Stomach smooth muscle (tissue), 2 donors: ENCODE data around the gene SLC22A12.

Source experiments
- H3K27ac ChIP-seq: one replicate; pipeline ENCODE4 v1.7.0; 2013; ENCODE audit warnings: mild to moderate bottlenecking, low read length, inconsistent platforms
- H3K27me3 ChIP-seq, 2 donors: one replicate each; pipeline ENCODE4 v1.7.0; 2013; ENCODE audit warnings: low read length in 2 of 2; ENCODE audit not compliant: insufficient read depth in 2 of 2, control insufficient read depth in 1 of 2
- H3K36me3 ChIP-seq, 2 donors: one replicate each; pipeline ENCODE4 v1.7.0; 2013; ENCODE audit warnings: low read length in 2 of 2; ENCODE audit not compliant: control insufficient read depth in 2 of 2, insufficient read depth in 2 of 2
- H3K4me1 ChIP-seq: one replicate; pipeline ENCODE4 v1.7.0; 2013; ENCODE audit warnings: low read length; ENCODE audit not compliant: control insufficient read depth, insufficient read depth
- H3K4me3 ChIP-seq, 2 donors: one replicate each; pipeline ENCODE4 v1.7.0; 2013; ENCODE audit warnings: low read length in 2 of 2
- H3K9ac ChIP-seq, 2 donors: one replicate each; pipeline ENCODE4 v1.7.0; 2013; ENCODE audit warnings: low read length in 2 of 2, mild to moderate bottlenecking in 1 of 2
- H3K9me3 ChIP-seq, 2 donors: one replicate each; pipeline ENCODE4 v1.7.0; 2013; ENCODE audit warnings: low read length in 2 of 2; ENCODE audit not compliant: control insufficient read depth in 2 of 2
- donor health status: healthy.
- donor health status: Pancreatic carcinoma.

SLC22A12 gene

GRCh38 chr11:64619196-64619595, 28.2 kb downstream of the SLC22A12 start:
- Histone ChIP-seq H3K4me1 (peaks cover 13% of the 10 kb centered on the region), H3K27me3 (peaks cover 0 to 2% of the 10 kb centered on the region in 2 donors), H3K27ac (peak overlapping the region; percentile 37), H3K36me3 (peaks cover 0 to 2% of the 10 kb centered on the region in 2 donors), H3K4me3 (no peak overlapping the region), H3K9ac (no peak overlapping the region), H3K9me3 (no peaks in the 10 kb centered on the region)

DNA sequence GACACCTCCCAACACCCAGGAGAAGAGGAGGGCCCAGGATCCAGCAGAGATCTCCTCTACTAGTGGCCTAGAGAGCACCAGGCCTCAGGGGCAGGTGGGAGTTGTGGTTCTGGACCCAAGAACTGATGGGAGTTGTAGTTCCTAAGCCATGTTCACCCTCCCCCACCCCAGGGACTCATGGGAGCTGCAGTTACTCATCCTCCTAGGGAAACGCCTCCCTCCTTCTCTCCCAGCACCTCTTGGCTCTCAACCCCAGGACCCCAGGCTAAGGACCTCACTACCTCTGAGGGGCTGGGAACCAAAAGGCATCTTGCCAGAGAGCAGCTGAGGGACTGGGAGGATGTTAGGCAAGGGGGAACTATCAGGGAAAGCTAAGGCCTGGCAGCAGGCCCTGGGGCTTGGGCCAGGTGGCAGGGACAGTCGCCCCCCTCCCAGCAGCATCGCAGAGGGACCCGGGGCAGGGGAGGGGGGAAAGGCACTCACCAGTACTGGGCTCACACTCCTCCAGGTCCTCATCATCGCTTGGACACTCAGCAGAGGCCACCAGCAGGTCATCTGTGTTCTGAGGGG, 28.9 kb downstream of the SLC22A12 start:
- Histone ChIP-seq H3K9me3 (no peaks in the 10 kb centered on the region), H3K4me3 (no peak overlapping the region), H3K9ac (no peak overlapping the region), H3K27ac (peak overlapping the region; percentile 37), H3K36me3 (peaks cover 0 to 2% of the 10 kb centered on the region in 2 donors), H3K4me1 (peaks cover 13% of the 10 kb centered on the region), H3K27me3 (peaks cover 0 to 2% of the 10 kb centered on the region in 2 donors)

- Histone ChIP-seq H3K9ac (no peak overlapping the region), H3K27me3 (peaks cover 0 to 2% of the 10 kb centered on the region in 2 donors), H3K9me3 (no peaks in the 10 kb centered on the region), H3K36me3 (peaks cover 0 to under 1% of the 10 kb centered on the region in 2 donors), H3K4me1 (peaks cover 16% of the 10 kb centered on the region), H3K27ac (peak overlapping the region; percentile 37), H3K4me3 (no peak overlapping the region)
Observed at GRCh38 chr11:64620381-64620971, 29.5 kb downstream of the SLC22A12 start.

DNA sequence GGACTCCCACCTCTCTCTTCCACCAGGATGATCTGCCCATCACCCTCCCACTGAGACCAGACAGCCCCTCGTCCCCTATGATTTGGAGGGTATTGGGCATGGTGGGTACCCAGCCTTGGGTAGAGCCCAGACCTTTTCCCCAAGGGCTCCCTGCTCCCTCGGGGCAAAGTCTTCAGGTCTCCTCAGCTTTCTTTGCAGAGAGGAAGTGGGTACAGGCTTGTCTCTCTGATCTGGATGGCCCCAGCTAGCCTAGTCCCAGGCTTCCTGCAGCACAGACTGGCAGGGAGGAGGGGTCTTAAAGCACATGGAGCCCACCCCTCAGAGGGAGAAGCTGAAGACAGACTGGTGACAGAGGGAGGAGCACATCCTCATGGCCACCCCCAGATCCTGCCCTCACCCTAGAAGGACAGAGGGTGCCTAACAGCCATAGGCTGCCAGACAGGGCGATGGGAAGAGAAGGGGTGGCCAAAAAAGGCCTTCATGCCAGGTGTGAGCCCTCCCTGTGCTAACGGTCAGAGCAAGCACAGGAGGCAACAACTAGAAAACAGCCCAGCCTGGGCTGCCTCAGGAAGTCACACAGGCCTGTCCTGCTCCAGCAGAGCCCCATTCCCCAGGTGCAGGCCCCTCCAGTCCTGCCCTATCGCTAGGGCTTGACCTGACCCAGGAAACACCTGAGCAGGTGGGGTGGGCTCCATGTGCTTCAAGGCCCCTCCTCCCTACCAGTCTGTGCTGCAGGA, 30.4 kb downstream of the SLC22A12 start:
- Histone ChIP-seq H3K36me3 (no peaks in the 10 kb centered on the region), H3K9ac (no peak overlapping the region), H3K4me3 (no peak overlapping the region), H3K4me1 (peaks cover 17% of the 10 kb centered on the region), H3K9me3 (no peaks in the 10 kb centered on the region), H3K27ac (no peak overlapping the region), H3K27me3 (peaks cover 0 to 2% of the 10 kb centered on the region in 2 donors)

DNA sequence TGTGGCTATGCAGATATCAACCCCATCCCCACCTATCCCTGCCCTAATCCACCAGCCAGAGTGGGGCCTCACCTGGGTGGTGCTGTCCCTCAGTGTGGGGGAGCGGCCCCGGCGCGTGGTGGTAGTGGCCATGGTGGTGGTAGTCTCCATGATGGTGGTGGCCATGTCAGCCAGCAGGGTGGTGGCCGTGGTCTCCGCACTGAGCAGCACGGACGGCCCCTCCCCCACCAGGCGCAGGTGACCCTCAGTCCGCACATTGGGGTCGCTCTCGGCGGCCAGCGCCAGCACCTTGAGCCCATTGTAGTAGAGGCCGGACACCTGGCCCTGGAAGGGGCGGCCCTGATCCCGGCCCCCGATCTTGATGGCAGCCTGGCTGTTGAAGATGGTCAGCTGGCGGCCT, 31.7 kb downstream of the SLC22A12 start:
- H3K4me3 ChIP-seq, result no peak overlapping the region
- H3K27ac ChIP-seq, result no peak overlapping the region
- no peaks in the 10 kb centered on the region for H3K36me3 ChIP-seq
- H3K9me3 ChIP-seq, result no peaks in the 10 kb centered on the region
- peaks cover 0 to 2% of the 10 kb centered on the region in 2 donors for H3K27me3 ChIP-seq
- H3K9ac ChIP-seq, result no peak overlapping the region
- peaks cover 17% of the 10 kb centered on the region for H3K4me1 ChIP-seq

DNA sequence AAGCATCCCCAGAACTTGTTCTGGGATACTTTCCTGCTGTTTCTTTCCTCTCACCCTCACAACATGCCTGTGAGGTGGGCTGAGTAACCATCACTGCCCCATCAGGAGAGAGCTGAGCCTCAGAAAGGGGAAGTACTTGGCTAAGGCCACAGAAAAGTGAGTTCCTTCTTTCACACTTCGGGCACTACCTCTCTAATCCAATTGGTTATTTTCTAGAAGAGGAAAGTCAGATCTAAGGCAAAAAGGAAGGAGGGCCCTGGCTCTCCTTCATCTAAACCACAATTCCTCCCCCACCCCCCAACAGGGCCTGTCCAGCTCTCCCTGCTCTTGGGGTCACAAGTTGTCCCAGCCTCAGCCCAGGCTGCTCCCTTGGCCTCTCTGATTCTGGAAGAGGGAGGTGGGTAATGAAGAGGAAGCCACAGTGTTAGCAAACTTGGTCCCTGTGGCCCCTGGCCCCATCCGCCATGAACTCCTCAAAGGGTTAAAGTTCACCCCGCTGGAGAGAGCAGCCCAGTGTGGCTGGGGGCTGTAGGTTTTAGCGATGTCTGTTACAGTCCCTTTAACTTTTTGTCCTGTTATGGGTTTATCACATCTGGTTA, 34.0 kb downstream of the SLC22A12 start:
- H3K36me3 ChIP-seq, result no peaks in the 10 kb centered on the region
- H3K9ac ChIP-seq, result no peak overlapping the region
- H3K4me3 ChIP-seq, result no peak overlapping the region
- no peaks in the 10 kb centered on the region for H3K9me3 ChIP-seq
- peaks cover 0 to 2% of the 10 kb centered on the region in 2 donors for H3K27me3 ChIP-seq
- H3K27ac ChIP-seq, result no peak overlapping the region
- peaks cover 22% of the 10 kb centered on the region for H3K4me1 ChIP-seq

- H3K27ac ChIP-seq, result no peak overlapping the region
- H3K4me1 ChIP-seq, result peaks cover 16% of the 10 kb centered on the region
- no peaks in the 10 kb centered on the region for H3K9me3 ChIP-seq
- no peak overlapping the region for H3K4me3 ChIP-seq
- peaks cover 0 to 2% of the 10 kb centered on the region in 2 donors for H3K27me3 ChIP-seq
- no peak overlapping the region for H3K9ac ChIP-seq
- no peaks in the 10 kb centered on the region for H3K36me3 ChIP-seq
Observed at GRCh38 chr11:64626637-64627036, 35.6 kb downstream of the SLC22A12 start.

DNA sequence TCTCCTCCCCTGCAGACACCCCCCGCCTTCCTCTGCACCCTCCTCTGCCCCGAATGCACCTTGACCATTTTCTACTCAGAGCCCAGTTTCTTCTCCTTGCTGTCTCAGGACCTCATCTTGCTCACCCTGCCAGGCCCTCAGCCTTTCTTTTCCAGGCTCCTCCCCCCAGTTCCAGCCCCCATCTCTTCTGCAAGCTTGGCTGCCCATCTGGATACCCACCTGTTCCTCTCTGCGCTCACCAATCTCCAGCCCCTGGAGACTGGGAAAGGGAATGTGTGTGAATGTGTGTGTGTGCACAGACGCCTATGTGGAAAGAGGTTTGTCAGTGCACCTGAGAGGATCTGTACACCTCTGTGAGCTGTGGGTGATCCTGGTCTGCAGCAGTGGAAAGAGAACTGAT, 36.4 kb downstream of the SLC22A12 start:
- Histone ChIP-seq H3K9ac (no peak overlapping the region), H3K9me3 (no peaks in the 10 kb centered on the region), H3K4me1 (peaks cover 16% of the 10 kb centered on the region), H3K27ac (no peak overlapping the region), H3K36me3 (no peaks in the 10 kb centered on the region), H3K27me3 (no peaks in the 10 kb centered on the region), H3K4me3 (no peak overlapping the region)

DNA sequence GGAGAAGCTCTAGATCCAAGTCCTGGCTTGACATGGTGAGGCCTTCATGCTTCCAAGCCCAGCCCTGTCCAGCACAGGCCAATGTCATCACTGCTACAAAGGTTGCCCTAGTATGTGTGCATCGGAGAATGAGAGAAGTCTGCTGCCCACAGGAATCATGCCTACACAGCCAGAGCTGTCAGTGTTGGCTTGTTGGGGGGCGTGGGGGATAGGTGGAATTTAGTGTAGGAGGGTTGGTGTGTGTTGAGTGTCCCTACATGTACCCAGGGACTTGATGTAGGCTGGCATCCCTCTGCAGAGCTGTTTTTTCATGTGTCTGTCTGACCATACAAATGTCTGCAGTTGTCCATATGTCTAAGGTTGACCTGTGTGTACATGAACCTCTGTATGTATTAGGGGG, 37.6 kb downstream of the SLC22A12 start:
- Histone ChIP-seq H3K27me3 (no peaks in the 10 kb centered on the region), H3K27ac (no peak overlapping the region), H3K9me3 (no peaks in the 10 kb centered on the region), H3K9ac (no peak overlapping the region), H3K36me3 (no peaks in the 10 kb centered on the region), H3K4me1 (peaks cover 16% of the 10 kb centered on the region), H3K4me3 (no peak overlapping the region)

DNA sequence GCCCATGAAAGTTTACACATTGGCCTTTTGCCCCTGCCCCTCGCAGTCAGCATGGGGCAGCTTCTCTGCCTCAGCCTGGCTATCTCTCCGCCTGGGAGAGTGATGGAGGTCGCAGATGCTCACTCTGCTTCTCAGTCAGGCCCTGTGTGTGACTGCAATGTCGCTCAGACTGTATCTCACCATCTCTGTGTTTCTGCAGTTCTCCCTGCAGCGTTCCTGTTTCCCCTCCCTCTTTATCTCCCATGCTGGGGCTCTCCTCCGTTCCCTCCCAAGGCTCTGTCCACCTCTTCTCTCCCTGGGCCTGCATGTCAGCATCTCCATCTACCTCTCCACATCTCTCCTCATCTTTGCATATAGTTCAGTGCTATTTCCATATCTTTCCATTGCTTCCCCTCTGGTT, 38.1 kb downstream of the SLC22A12 start:
- Histone ChIP-seq H3K36me3 (no peaks in the 10 kb centered on the region), H3K4me3 (peak overlapping the region in 1 of 2 donors; percentile 44), H3K4me1 (peaks cover 16% of the 10 kb centered on the region), H3K9ac (no peak overlapping the region), H3K27ac (peak overlapping the region; percentile 58), H3K9me3 (no peaks in the 10 kb centered on the region), H3K27me3 (no peaks in the 10 kb centered on the region)
